Vagina (tissue), 2 donors: Measurements from ENCODE around the gene PGR. TPM values are rescaled to one million over a fixed set of nuclear protein-coding genes. Genes with fewer than 3 reads are reported as not detected.

Experiments
- DNase-seq, 2 donors: peaks; one replicate each; pipeline ENCODE4 v3.0.0-alpha.2; 2017; ENCODE audit errors: extremely low spot score in 2 of 2
- H3K27ac ChIP-seq: fragments of 200-600 bp; sonication (generic); one replicate; pipeline ENCODE4 v1.5.1; 2019
- H3K27me3 ChIP-seq: fragments of 200-600 bp; sonication (generic); one replicate; pipeline ENCODE4 v1.5.1; 2019
- H3K36me3 ChIP-seq, 2 donors: fragments of 200-600 bp; sonication (generic); one replicate each; pipeline ENCODE4 v1.5.1; 2017 to 2019
- H3K4me1 ChIP-seq: fragments of 200-600 bp; sonication (generic); one replicate; pipeline ENCODE4 v1.5.1; 2019
- H3K4me3 ChIP-seq, 2 donors: fragments of 200-600 bp; sonication (generic); 1 replicate in 1 of 2; 2 replicates in 1 of 2; pipeline ENCODE4 v1.5.1; 2016 to 2019
- H3K9me3 ChIP-seq: fragments of 200-600 bp; sonication (generic); one replicate; pipeline ENCODE4 v1.5.1; 2019
- CTCF ChIP-seq, 3 experiments: fragments of 450-650 bp in 2 of 3; fragments of 200-600 bp in 1 of 3; sonication (generic) in 1 of 3; IDR thresholded peaks; one replicate each; pipeline ENCODE4 v1.5.1; 2017 to 2019; ENCODE audit warnings: antibody characterized with exemption in 3 of 3, mild to moderate bottlenecking in 2 of 3, moderate library complexity in 2 of 3
- POLR2A ChIP-seq, 2 donors: fragments of 450-650 bp; IDR thresholded peaks; one replicate each; pipeline ENCODE4 v1.6.1; 2017; ENCODE audit warnings: antibody characterized with exemption in 2 of 2, mild to moderate bottlenecking in 2 of 2, moderate library complexity in 2 of 2
- POLR2AphosphoS5 ChIP-seq, 2 donors: sonication (generic); formaldehyde crosslinking; IDR thresholded peaks; one replicate each; pipeline ENCODE4 v1.9.0; 2017; ENCODE audit warnings: antibody characterized with exemption in 2 of 2, mild to moderate bottlenecking in 2 of 2, low read depth in 1 of 2; ENCODE audit not compliant: insufficient read depth in 1 of 2
- intact Hi-C: fragments of 100-400 bp; cut with DNase I; formaldehyde crosslinking; loops from one replicate; pipeline ENCODE4 v1.15.1; 2023
- total RNA-seq: library from RNA; depleted of rRNA; stranded (reverse); fragments of >200 nt; gene quantifications from one replicate; pipeline ENCODE4 v1.2.3, GENCODE V29; 2016

PGR gene
- total RNA-seq, 1 donor from 2014 or later, result 34.4 TPM

- H3K9me3 ChIP-seq, result no peaks in the 10 kb centered on the region
- H3K27me3 ChIP-seq, result no peaks in the 10 kb centered on the region
- intact Hi-C loops, result no loop called here
- DNase-seq, result no peak
- TF ChIP-seq POLR2AphosphoS5 (IDR thresholded peaks at IDR 0.05; ENCODE audit: insufficient read depth in 1 of 2, low read depth in 1 of 2) (no peak), POLR2A (IDR thresholded peaks at IDR 0.05) (no peak), CTCF (IDR thresholded peaks at IDR 0.05) (no peak)
- H3K4me1 ChIP-seq, result peaks cover 23% of the 10 kb centered on the region
- H3K27ac ChIP-seq, result peak overlapping the region; percentile 41
- H3K36me3 ChIP-seq, result peaks cover 0 to 6% of the 10 kb centered on the region in 2 donors
- no peak overlapping the region for H3K4me3 ChIP-seq
These were observed 37.8 kb downstream of the PGR start for GRCh38 chr11:101091781-101092180.

DNA sequence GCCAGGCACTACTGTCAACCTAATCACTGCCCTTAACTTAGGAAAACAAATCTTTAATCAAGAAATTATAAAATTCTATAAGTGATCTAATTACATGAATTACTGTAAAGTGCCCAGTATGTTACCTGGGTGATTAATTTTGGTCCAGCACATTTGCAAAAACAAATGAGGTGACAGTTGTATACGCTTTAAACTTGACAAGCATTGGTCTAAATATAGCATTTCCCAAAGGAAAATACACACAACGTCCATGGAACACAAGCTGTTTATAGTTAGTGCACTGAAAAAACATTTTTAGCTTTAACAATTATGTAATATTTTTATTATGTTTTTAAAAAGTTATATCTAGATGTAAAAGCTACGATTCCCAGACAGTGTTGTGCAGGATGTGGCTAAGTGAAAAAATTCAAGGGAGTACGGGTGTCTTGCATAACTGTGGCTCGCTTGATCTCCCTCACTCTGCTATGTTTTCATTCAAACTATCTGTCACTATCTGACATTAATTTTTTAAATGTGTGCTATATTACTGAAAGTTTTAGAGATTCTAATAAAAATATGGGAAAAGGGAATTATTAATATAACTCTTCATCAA lies 38.8 kb downstream of the PGR start:
- intact Hi-C loops, result no loop called here
- TF ChIP-seq POLR2A (IDR thresholded peaks at IDR 0.05), result no peak
- no peak for TF ChIP-seq CTCF (IDR thresholded peaks at IDR 0.05)
- TF ChIP-seq POLR2AphosphoS5 (IDR thresholded peaks at IDR 0.05; ENCODE audit: insufficient read depth in 1 of 2, low read depth in 1 of 2), result no peak
- no peak overlapping the region for H3K4me3 ChIP-seq
- no peaks in the 10 kb centered on the region for H3K9me3 ChIP-seq
- H3K27ac ChIP-seq, result no peak overlapping the region
- no peak for DNase-seq
- H3K36me3 ChIP-seq, result peaks cover 0 to 6% of the 10 kb centered on the region in 2 donors
- peaks cover 23% of the 10 kb centered on the region for H3K4me1 ChIP-seq
- H3K27me3 ChIP-seq, result no peaks in the 10 kb centered on the region

DNA sequence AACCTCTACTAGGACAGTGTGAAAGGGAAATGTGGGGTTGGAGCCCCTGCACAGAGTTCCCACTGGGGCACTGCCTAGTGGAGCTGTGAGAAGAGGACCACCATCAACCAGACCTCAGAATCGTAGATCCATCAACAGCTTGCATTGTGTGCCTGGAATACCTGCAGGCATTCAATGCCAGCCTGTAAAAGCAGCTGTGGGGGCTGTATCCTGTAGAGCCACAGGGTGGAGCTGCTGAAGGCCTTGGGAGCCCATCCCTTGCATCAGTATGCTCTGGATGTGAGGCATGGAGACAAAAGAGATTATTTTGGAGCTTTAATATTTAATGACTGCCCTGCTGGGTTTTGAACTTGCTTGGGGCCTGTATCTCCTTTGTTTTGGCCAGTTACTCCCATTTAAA lies 46.3 kb downstream of the PGR start:
- intact Hi-C loops, result no loop called here
- H3K36me3 ChIP-seq, result peaks cover 0 to 17% of the 10 kb centered on the region in 2 donors
- no peaks in the 10 kb centered on the region for H3K27me3 ChIP-seq
- no peak overlapping the region for H3K4me3 ChIP-seq
- H3K27ac ChIP-seq, result no peak overlapping the region
- no peaks in the 10 kb centered on the region for H3K9me3 ChIP-seq
- H3K4me1 ChIP-seq, result peaks cover 9% of the 10 kb centered on the region
- DNase-seq, result no peak
- TF ChIP-seq CTCF (IDR thresholded peaks at IDR 0.05) (no peak), POLR2AphosphoS5 (IDR thresholded peaks at IDR 0.05; ENCODE audit: insufficient read depth in 1 of 2, low read depth in 1 of 2) (no peak), POLR2A (IDR thresholded peaks at IDR 0.05) (no peak)

DNA sequence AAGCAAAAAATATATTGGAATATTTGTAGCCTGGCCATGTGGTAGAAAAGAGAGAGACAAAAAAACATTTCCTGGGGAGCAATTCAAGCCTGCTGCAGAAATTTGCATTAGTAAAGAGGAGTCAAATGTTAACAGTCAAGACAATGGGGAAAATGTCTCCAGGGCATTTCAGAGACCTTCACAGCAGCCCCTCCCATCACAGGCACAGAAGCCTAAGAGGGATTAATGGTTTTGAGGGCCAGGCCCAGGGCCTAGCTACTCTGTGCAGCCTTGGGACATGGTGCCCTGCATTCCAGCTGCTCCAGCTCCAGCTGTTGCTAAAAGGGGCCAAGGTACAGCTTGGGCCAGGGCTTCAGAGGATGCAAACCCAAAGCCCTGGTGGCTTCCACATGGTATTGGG lies 46.8 kb downstream of the PGR start:
- Histone ChIP-seq H3K9me3 (no peaks in the 10 kb centered on the region), H3K36me3 (peaks cover 0 to 17% of the 10 kb centered on the region in 2 donors), H3K4me3 (no peak overlapping the region), H3K27me3 (no peaks in the 10 kb centered on the region), H3K4me1 (peaks cover 12% of the 10 kb centered on the region), H3K27ac (no peak overlapping the region)
- intact Hi-C loops, result no loop called here
- TF ChIP-seq CTCF (IDR thresholded peaks at IDR 0.05) (no peak), POLR2AphosphoS5 (IDR thresholded peaks at IDR 0.05; ENCODE audit: insufficient read depth in 1 of 2, low read depth in 1 of 2) (no peak), POLR2A (IDR thresholded peaks at IDR 0.05) (no peak)
- DNase-seq, result no peak

- Histone ChIP-seq H3K36me3 (no peaks in the 10 kb centered on the region), H3K27me3 (no peaks in the 10 kb centered on the region), H3K4me1 (peaks cover 16% of the 10 kb centered on the region), H3K9me3 (no peaks in the 10 kb centered on the region), H3K27ac (no peak overlapping the region), H3K4me3 (no peak overlapping the region)
- no peak for TF ChIP-seq POLR2A (IDR thresholded peaks at IDR 0.05)
- no peak for TF ChIP-seq POLR2AphosphoS5 (IDR thresholded peaks at IDR 0.05; ENCODE audit: insufficient read depth in 1 of 2, low read depth in 1 of 2)
- no peak for TF ChIP-seq CTCF (IDR thresholded peaks at IDR 0.05)
- intact Hi-C loops, result no loop called here
- DNase-seq, result no peak
These were observed 65.9 kb downstream of the PGR start for GRCh38 chr11:101063706-101064105.
